Stimulated activated CD4-positive, alpha-beta T cell treated with anti-CD3 and anti-CD28 coated beads, Interleukin-4, amount 100 ng/mL, for 1 hour (primary cell): ENCODE measurements around the gene OR51B6.
A peak's percentile ranks its signal among the peaks of the same experiment; 100 is the strongest.
"Not testable (repeated sequence)": the region's sequence is repeated elsewhere in the genome, so short reads cannot be mapped to it uniquely, and the experiment has no call there.

ENCODE experiments used
- DNase-seq: peaks from one replicate; pipeline ENCODE4 v3.0.0-alpha.2; 2020

OR51B6 gene

DNA sequence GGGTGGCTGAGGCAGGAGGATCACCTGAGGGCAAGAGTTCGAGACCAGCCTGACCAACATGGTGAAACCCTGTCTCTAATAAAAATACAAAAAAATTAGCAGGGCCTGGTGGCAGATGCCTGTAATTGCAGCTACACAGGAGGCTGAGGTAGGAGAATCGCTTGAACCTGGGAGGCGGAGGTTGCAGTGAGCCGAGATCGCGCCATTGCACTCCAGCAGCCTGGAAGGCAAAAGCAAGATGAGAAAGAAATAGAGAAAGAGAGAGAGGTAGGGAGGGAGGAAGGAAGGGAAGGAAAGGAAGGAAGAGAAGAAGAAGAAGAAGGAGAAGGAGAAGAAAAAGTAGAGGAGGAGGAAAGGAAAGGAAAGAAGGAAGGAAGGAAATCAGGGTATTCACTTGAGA, 15.1 kb downstream of the OR51B6 start:
- DNase-seq: not testable (repeated sequence)

DNA sequence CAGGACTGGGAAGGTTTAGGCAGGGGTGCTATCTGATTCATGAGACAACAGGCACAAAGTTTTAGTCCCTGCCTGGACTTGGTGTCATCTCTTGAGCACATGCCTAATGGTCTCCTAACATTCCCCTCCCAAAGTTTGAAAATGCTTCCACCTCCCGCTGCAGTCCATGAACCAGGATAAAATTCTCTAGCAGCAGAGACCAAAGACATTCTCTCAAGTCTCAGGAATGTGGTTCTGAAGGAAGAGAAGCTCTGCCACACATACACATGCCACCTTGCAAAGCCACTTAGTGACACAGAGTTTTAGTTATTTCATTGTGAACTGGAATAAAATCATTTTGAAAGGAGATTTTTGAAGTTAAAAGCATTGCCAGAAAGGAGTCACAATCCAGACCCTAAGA, 15.5 kb downstream of the OR51B6 start:
- no peak for DNase-seq

DNA sequence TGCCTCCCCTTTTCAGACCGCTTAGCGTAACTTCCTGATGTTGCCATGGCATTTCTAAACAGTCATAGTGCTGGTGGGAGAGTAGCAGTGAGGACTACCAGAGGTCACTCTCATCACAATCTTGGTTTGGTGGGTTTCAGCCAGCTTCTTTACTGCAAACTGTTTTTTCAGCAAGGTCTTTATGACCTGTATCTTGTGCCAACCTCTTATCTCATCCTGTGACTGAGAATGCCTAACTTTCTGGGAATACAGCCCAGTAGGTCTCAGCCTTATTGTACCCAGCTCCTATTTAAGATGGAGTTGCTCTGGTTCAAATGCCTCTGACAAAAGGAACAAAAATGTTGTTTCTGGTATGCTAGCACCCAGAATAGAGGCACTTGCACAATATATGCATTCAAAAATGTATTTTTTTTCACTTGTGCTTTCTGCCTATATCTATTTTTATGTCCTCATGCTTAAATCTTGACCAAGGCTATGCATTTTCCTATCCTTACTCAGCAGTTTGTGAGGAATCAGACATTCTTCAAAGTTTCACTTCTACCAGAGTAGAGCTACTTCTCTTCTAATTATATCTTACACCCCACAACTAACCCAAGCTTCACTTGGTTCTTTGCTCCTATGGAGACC, 16.3 kb downstream of the OR51B6 start:
- no peak for DNase-seq

DNA sequence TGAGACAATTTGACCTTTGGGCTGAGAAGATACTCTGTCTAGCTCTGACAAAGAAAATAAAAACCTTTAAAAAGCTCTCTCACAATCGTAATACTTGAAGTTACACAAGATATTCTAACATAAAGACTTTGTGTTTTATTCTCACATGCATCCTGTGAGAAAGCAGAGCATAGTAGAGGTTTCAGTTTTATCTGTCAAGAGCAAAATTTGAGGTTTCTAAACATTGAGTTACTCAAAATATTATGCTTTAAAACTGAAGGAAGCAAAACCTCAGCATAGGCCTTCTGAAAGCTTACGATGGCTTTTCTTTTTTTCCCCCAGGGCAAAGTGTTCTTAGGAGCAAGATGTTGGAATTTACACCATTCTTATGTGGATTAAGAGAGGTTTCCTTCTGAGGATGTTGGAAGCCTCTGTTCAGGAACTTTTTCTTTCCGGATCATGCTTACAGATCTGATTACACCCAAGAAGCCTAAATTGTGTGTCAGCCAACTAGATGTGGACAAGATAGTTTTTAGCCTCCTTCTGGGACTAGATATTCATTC, 17.3 kb downstream of the OR51B6 start:
- DNase-seq: no peak

DNA sequence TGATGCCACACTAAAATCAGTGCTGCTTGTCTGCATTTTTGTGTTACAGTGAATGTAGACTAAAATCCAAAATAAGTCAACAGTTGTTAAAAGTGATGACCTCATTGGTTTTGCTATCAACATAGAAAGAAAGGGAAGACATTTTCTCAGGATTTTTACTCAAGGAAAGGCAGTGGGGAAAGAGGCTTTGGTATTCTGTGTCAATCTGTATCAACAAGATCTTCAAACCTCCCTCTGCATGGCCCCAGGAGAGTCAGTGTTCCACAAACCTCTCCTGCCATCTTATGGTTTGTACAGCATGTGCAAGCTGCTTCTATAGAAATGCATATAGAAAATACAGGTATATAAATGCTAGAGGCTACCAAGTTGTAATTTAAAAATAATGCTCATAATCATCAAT, 18.5 kb downstream of the OR51B6 start:
- DNase-seq: no peak

DNA sequence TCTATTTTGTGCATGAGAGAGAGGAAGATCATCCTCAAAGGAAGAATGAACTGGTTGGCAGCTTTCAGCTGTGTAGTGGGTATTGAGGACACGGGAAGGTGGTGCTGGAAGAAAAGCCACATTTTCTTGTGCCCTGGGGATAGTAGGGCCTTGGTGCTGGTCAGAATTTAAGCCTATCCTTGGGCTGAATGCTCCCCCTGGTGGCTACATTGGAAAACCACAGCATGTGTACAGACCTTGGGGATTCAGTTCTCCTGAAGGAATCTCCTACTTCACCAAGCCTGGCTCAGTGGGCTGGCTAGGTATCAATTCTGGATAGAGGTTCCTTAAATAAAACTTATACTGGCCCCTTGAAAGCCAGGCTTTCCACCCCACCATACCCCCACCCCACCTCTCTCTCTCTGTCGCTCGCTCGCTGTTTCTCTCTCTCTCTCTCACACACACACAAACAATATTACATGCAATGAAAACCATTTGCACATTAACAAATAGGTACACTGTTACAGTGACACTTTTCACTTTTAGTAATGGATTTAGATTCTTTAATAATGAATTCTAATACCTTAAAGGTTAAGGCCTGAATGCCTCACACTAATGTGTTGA, 29.5 kb downstream of the OR51B6 start:
- DNase-seq: peak; percentile 5

DNA sequence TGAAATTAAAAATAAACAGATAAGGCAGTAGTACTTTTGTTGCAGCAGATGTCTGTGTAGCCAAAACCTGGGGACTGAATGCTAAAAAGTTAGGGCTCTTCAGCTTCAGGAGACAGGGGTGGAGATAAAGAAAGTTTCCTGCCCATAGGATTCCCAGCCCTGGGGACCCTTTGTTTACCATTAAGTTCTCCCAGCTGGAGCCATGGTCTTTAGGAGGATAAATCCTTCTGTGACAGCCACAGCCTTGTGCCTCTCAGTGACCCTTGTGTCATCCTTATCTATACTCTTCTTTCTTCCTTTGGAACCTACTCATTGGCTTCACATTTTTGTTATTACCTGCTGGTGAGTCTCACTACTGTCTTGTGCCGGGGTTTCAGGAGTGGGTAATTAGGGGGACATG, 32.3 kb downstream of the OR51B6 start, which contains the start of gene OR51M1:
Gene OR51M1 (plus strand): TSS at position 237 of the 400 bp plus-strand sequence. CDS start 5,587 bp downstream, outside the sequence.
- no peak for DNase-seq

DNA sequence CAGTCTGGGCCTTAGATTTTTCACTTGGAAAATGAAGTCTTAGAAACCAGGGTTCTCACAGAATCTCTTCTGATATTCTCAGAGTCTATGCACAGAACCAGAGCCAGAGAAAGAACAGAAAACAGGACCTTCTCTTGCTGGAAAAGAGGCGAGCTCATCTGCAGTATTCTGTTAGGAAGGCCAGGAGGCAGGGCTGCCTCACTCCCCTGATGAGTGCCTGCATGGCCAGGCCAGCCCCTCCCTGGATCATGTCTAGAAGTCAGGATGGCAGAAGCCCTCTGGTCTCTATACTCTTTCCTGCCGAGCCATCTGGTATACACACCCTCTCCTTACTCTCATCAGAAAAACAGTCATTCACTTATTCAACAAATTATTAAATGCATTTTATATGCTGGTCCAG, 33.0 kb downstream of the OR51B6 start:
- DNase-seq: no peak

DNA sequence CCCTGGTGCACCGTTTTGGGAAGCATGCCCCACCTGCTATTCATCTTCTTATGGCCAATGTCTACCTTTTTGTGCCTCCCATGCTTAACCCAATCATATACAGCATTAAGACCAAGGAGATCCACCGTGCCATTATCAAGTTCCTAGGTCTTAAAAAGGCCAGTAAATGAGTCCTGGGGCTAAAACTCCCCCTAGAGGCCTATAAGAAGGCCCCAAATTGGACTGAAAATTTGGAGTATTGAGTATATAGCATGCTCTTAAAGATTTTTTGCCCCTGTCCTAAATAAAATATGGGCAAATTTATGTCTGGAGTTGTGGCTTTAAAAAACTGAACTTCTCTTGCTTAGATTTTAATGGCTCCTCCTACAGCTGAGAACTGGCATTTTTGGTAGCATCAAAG, 38.9 kb downstream of the OR51B6 start:
- no peak for DNase-seq

DNA sequence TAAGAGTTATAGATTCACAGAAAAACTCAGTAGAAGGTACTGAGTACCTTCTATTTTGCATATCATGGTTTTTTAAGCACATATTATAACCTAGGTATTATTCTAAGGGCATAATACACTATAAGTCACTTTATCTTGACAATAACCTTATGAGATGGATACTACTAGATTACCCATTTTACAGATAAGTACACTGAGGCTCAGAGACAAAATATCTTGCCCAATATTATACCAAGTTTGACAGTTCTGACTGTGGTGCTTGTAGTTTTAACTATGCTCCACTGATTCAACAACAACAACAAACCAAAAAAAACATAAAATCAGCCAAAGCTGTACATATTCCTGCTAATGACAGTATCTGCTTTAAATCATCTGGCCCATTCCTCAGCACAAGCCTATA, 42.8 kb downstream of the OR51B6 start:
- DNase-seq: no peak

DNA sequence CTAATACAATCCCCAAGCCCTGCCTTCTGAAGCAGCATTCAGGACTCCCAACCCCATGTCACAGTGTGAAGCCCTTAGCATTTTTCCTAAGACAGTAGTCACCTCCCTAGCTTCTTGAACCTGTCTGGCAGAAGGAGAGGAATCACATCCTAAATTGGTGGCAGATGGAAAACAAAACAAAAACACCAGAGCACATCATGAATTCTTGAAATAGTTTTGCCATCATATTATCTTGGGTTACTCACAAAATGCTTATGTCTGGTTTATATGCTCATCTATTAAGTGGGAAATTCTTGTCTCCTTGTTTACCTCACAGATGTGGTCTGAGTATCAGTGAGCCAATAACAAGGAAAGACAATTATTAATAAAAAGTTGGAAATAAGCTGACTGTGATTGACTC, 47.6 kb downstream of the OR51B6 start:
- DNase-seq: no peak
